Tibial nerve (tissue), 4 donors: ENCODE data around the gene CDC14B. TPM values are rescaled to one million over a fixed set of nuclear protein-coding genes. Genes with fewer than 3 reads are reported as not detected.

Experiments
- DNase-seq, 2 donors: peaks; one replicate each; pipeline ENCODE4 v3.0.0-alpha.2; 2019; ENCODE audit warnings: low spot score in 2 of 2
- H3K27ac ChIP-seq, 4 donors: fragments of 200-600 bp; sonication (generic) in 3 of 4; one replicate each; pipeline ENCODE4 v1.5.1; 2017 to 2019; ENCODE audit warnings: mild to moderate bottlenecking in 1 of 4
- H3K27me3 ChIP-seq, 2 donors: fragments of 200-600 bp; sonication (generic) in 1 of 2; one replicate each; pipeline versions ENCODE4 v1.5.1 to v1.6.0; 2017 to 2019
- H3K36me3 ChIP-seq, 3 donors: fragments of 200-600 bp; sonication (generic); one replicate each; pipeline ENCODE4 v1.5.1; 2018 to 2019
- H3K4me1 ChIP-seq, 4 donors: fragments of 200-600 bp; sonication (generic) in 3 of 4; one replicate each; pipeline ENCODE4 v1.5.1; 2017 to 2019
- H3K4me3 ChIP-seq, 4 donors: fragments of 200-600 bp; sonication (generic) in 3 of 4; one replicate each; pipeline ENCODE4 v1.5.1; 2017 to 2019; ENCODE audit warnings: mild to moderate bottlenecking in 1 of 4, moderate library complexity in 1 of 4
- H3K9me3 ChIP-seq, 4 donors: fragments of 200-600 bp; sonication (generic) in 3 of 4; one replicate each; pipeline ENCODE4 v1.5.1; 2017 to 2019
- EP300 ChIP-seq, 2 donors: sonication (generic); formaldehyde crosslinking; IDR thresholded peaks; one replicate each; pipeline ENCODE4 v1.6.1; 2017; ENCODE audit warnings: antibody characterized with exemption in 2 of 2, mild to moderate bottlenecking in 1 of 2
- POLR2A ChIP-seq, 2 donors: fragments of 450-650 bp; IDR thresholded peaks; one replicate each; pipeline ENCODE4 v1.6.1; 2017; ENCODE audit warnings: antibody characterized with exemption in 2 of 2, mild to moderate bottlenecking in 2 of 2, moderate library complexity in 2 of 2
- WGBS, 2 donors: methylation state at CpG; one replicate each; pipeline ENCODE4 v1.1.5; 2018; 5-methylcytosine and 5-hydroxymethylcytosine counted together
- total RNA-seq, 4 donors: library from RNA; depleted of rRNA; stranded (reverse); fragments of >200 nt; gene quantifications; one replicate each; pipeline ENCODE4 v1.1.0, GENCODE V29; 2016
- TF ChIP-seq, protein P1 (sequence below), 5 experiments: fragments of 200-600 bp in 3 of 5; fragments of 450-650 bp in 2 of 5; sonication (generic) in 3 of 5; IDR thresholded peaks; one replicate each; pipeline ENCODE4 v1.5.1; 2016 to 2019; ENCODE audit warnings: antibody characterized with exemption in 5 of 5, mild to moderate bottlenecking in 3 of 5, moderate library complexity in 2 of 5

Gene CDC14B
- total RNA-seq, 4 donors from 2014 or later: 25.9 to 34.1 (median 27.6) TPM

DNA sequence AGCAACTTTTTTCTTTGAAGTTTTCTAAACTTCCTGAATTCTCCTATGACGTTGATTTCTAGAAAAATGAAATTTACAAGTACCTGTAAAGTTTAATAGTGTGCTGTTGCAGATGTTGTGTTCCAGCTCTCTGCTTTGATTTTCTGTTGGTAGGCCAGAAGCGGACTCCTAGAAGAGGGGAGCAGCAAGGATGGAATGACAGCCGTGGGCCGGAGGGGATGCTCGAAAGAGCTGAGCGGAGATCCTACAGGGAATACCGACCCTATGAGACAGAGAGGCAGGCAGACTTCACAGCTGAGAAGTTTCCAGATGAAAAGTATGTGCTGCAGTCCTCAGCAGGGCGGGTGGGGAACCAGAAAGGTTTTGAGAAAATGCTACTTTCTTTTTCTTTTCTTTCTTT is 161.4 kb downstream of the CDC14B start:
- Histone ChIP-seq H3K9me3 (no peaks in the 10 kb centered on the region), H3K27ac (no peak overlapping the region), H3K4me3 (no peak overlapping the region), H3K27me3 (no peaks in the 10 kb centered on the region), H3K4me1 (peaks cover 0 to 14% (median 0%) of the 10 kb centered on the region in 4 donors), H3K36me3 (peaks cover 0 to 38% (median 0%) of the 10 kb centered on the region in 3 donors)
- WGBS, 2 donors: 86 to 90% methylated on average over 8 of the region's 8 CpGs
- TF ChIP-seq, protein P1, sequence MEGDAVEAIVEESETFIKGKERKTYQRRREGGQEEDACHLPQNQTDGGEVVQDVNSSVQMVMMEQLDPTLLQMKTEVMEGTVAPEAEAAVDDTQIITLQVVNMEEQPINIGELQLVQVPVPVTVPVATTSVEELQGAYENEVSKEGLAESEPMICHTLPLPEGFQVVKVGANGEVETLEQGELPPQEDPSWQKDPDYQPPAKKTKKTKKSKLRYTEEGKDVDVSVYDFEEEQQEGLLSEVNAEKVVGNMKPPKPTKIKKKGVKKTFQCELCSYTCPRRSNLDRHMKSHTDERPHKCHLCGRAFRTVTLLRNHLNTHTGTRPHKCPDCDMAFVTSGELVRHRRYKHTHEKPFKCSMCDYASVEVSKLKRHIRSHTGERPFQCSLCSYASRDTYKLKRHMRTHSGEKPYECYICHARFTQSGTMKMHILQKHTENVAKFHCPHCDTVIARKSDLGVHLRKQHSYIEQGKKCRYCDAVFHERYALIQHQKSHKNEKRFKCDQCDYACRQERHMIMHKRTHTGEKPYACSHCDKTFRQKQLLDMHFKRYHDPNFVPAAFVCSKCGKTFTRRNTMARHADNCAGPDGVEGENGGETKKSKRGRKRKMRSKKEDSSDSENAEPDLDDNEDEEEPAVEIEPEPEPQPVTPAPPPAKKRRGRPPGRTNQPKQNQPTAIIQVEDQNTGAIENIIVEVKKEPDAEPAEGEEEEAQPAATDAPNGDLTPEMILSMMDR (IDR thresholded peaks at IDR 0.05): no peak
- TF ChIP-seq POLR2A (IDR thresholded peaks at IDR 0.05) (no peak), EP300 (IDR thresholded peaks at IDR 0.05) (no peak)
- no peak for DNase-seq

DNA sequence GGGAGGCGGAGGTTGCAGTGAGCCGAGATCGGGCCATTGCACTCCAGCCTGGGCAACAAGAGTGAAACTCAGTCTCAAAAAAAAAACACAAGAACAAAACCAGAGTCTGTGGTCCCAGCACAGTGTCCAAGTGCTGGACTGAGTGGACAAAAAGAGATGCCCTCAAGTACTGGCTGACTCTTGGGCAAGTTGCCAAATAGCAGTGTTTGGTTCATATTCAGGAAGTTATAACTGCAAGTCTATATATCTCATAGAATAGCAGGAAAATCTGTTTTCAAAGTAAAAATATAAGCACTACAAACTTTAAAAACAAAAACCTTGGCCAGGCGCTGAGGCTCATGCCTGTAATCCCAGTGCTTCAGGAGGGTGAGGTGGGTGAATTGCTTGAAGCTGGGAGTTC is 162.4 kb downstream of the CDC14B start:
- peak overlapping the region in 1 of 4 donors; percentile 2 for H3K27ac ChIP-seq
- 60 to 68% methylated on average over 4 of the region's 4 CpGs for WGBS, 2 donors
- H3K36me3 ChIP-seq: peaks cover 0 to 29% (median 0%) of the 10 kb centered on the region in 3 donors
- peaks cover 0 to 23% (median 0%) of the 10 kb centered on the region in 4 donors for H3K4me1 ChIP-seq
- H3K4me3 ChIP-seq: no peak overlapping the region
- H3K27me3 ChIP-seq: no peaks in the 10 kb centered on the region
- TF ChIP-seq, protein P1 (IDR thresholded peaks at IDR 0.05): no peak
- TF ChIP-seq EP300 (IDR thresholded peaks at IDR 0.05) (no peak), POLR2A (IDR thresholded peaks at IDR 0.05) (no peak)
- peak in 1 of 2 donors; percentile 17 for DNase-seq
- no peaks in the 10 kb centered on the region for H3K9me3 ChIP-seq

DNA sequence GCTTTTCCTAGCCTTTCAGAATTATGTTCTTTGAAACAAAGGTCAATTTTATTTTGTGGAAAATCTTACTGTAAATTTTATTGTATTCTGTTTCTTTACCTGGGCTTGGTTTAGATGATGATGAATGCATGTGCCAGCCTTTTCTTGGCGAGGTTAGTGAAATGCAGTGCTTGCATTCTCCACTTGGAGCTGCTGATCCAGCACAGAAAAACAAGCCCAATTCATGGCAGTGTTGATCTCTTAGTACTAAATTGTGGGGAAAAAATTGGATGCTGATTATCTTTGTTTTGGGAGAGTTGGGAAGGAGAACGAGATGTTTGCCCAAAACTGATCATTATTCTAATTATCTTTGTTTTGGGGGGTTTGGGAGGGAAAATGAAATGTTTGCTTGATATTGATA is 166.0 kb downstream of the CDC14B start:
- H3K4me1 ChIP-seq: peaks cover 0 to 41% (median 3%) of the 10 kb centered on the region in 4 donors
- H3K27me3 ChIP-seq: no peaks in the 10 kb centered on the region
- peak in 1 of 2 donors; percentile 37 for DNase-seq
- no peak overlapping the region for H3K4me3 ChIP-seq
- H3K36me3 ChIP-seq: peaks cover 0 to 5% (median 0%) of the 10 kb centered on the region in 3 donors
- no peaks in the 10 kb centered on the region for H3K9me3 ChIP-seq
- H3K27ac ChIP-seq: no peak overlapping the region
- 22 to 28% methylated on average over 2 of the region's 2 CpGs for WGBS, 2 donors
- TF ChIP-seq, protein P1 (IDR thresholded peaks at IDR 0.05): peak; percentile 28 to 65 (median 55)
- TF ChIP-seq EP300 (IDR thresholded peaks at IDR 0.05): peak in 1 of 2 donors; percentile 35
- TF ChIP-seq POLR2A (IDR thresholded peaks at IDR 0.05): no peak

DNA sequence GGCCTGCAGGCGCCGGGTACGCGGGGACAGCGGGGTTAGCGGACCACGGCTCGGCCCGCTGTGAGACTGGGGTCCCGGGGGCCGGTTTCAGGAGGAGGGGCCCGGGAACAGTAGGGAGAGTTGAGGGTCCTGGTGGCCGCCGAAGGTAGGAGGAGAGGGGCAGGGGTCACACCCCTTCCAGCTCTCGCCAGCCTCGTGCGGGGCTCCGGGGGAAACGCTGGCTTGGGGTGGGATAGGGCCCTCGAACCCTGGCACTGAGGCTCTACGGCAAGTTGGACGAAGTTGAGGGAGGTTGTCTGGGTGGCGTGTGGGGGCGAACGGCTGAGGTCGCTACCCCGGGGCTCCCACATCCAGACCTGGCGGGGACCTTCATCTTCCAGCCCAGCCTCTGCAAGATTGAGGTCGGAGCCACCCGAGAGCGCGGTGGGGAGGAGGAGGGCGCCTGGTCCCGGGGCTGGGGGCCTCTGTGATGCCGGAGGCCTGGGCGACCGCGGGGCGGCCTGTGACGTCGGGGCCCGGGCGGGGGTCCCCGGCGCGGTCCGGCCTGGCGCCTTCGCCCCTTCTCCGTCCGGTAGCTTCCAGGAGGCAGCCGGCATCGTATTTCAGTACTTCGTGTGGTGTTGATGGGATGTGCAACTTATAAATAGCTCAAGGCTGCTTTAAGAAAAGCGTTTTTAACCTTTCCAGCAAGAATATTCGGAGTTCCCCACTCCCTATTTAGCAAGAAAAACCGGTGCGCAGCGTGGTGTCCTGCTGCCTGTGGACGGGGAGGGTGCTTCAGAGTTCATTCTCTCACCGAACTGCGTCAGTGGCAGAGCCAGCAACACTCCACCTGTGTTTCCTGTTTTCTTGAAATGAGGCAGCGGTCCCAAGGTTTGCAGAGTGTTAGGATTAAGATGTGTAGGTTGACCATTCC is 168.8 kb downstream of the CDC14B start:
- Histone ChIP-seq H3K27me3 (no peaks in the 10 kb centered on the region), H3K4me3 (peak overlapping the region; percentile 57 to 83 (median 64)), H3K9me3 (no peaks in the 10 kb centered on the region), H3K27ac (peak overlapping the region; percentile 60 to 90 (median 86)), H3K4me1 (peaks cover 0 to 33% (median 3%) of the 10 kb centered on the region in 4 donors), H3K36me3 (no peaks in the 10 kb centered on the region)
- peak in 1 of 2 donors; percentile 34 for DNase-seq
- TF ChIP-seq EP300 (IDR thresholded peaks at IDR 0.05): peak in 1 of 2 donors; percentile 17
- TF ChIP-seq, protein P1 (IDR thresholded peaks at IDR 0.05): no peak
- TF ChIP-seq POLR2A (IDR thresholded peaks at IDR 0.05): peak in 1 of 2 donors; percentile 28
- WGBS, 2 donors: 2 to 3% methylated on average over 34 to 61 of the region's 63 CpGs

Other genes starting within 250 kb of the CDC14B start
- gene SLC35D2, start 236.1 kb downstream of the CDC14B start, total RNA-seq: 10 to 100 TPM; 25.1 to 66.6 (median 32.0) TPM
- 1 to 10 TPM; 2.5 to 4.3 (median 3.1) TPM for gene ZNF367, start 201.5 kb downstream of the CDC14B start, total RNA-seq
- gene HABP4, start 169.7 kb downstream of the CDC14B start, total RNA-seq: 10 to 100 TPM; 42.8 to 50.0 (median 46.3) TPM
- gene PRXL2C, start 35.5 kb upstream of the CDC14B start, total RNA-seq: 10 to 100 TPM; 14.9 to 52.7 (median 20.6) TPM
- gene ZNF510, start 158.2 kb upstream of the CDC14B start, total RNA-seq: 10 to 100 TPM; 10.0 to 17.3 (median 11.1) TPM
- gene ZNF782, start 234.7 kb upstream of the CDC14B start, total RNA-seq: 10 to 100 TPM in 2 of 4 donors, 1 to 10 TPM in 2; 8.0 to 15.9 (median 9.6) TPM